MM.1S (cell line): Measurements from ENCODE around the gene SLCO3A1.

Experiments
- CTCF ChIP-seq: fragments of 300-600 bp; sonication (generic); IDR thresholded peaks from 2 replicates; pipeline ENCODE4 v1.5.1; 2016; ENCODE audit warnings: antibody characterized with exemption, low read length, mixed read lengths
- EZH2phosphoT487 ChIP-seq: fragments of 300-600 bp; sonication (generic); IDR thresholded peaks from 2 replicates; pipeline ENCODE4 v1.6.1; 2018; ENCODE audit warnings: antibody characterized with exemption, low read length

GRCh38 chr15:91926908-91927270 is 73.4 kb downstream of the SLCO3A1 start:
- TF ChIP-seq CTCF = no peak
- no peak for TF ChIP-seq EZH2phosphoT487
